C4-2B (cell line): ENCODE results near the gene HS3ST6.

ENCODE experiments used
- H3K27ac ChIP-seq: fragments of 450-650 bp; 2 replicates; pipeline ENCODE4 v1.5.1; 2017
- ZFX ChIP-seq: fragments of 450-650 bp; IDR thresholded peaks from 2 replicates; pipeline ENCODE4 v1.6.1; 2017
- TF ChIP-seq, protein P1 (sequence below): fragments of 450-650 bp; conservative IDR thresholded peaks from 2 replicates; pipeline ENCODE4 v1.5.1; 2017; ENCODE audit warnings: mild to moderate bottlenecking

The HS3ST6 gene

DNA sequence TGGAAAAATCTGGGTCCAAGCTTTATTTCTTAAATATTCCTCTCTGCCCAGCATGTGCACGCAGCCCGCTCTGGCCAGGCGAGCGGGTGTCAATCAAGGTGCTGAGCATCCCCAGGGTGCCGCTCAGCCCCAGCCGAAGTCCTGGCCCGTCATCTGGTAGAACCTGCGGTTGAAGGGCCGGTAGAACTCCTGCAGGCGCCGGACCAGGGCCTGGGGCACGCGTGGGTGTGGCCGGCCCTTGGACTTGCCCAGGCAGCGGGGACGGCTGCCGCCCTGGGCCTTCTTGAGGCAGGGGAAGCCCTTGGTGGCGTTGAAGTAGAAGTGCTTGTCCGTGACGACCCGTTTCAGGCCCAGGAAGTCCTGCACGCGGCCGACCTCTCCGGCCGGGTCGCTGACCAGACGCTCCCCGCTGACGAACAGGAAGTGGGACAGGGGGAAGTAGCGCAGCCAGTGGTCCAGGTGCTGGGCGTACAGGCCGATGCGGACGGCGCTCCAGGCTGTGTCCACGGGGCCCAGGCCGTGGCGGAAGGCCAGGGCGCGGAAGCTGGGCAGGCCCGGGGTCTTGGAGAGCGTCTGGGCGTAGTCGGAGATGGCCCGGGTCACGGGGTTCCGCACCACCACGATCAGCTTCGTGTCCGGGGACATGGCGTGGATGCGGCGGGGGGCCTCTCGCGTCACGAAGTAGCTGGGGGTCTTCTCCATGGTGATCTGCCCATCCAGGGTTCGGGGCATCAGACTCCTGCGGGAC lies 6.6 kb downstream of the HS3ST6 start:
- no peak for TF ChIP-seq ZFX
- TF ChIP-seq, protein P1, sequence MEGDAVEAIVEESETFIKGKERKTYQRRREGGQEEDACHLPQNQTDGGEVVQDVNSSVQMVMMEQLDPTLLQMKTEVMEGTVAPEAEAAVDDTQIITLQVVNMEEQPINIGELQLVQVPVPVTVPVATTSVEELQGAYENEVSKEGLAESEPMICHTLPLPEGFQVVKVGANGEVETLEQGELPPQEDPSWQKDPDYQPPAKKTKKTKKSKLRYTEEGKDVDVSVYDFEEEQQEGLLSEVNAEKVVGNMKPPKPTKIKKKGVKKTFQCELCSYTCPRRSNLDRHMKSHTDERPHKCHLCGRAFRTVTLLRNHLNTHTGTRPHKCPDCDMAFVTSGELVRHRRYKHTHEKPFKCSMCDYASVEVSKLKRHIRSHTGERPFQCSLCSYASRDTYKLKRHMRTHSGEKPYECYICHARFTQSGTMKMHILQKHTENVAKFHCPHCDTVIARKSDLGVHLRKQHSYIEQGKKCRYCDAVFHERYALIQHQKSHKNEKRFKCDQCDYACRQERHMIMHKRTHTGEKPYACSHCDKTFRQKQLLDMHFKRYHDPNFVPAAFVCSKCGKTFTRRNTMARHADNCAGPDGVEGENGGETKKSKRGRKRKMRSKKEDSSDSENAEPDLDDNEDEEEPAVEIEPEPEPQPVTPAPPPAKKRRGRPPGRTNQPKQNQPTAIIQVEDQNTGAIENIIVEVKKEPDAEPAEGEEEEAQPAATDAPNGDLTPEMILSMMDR = no peak
- H3K27ac ChIP-seq = no peak overlapping the region

DNA sequence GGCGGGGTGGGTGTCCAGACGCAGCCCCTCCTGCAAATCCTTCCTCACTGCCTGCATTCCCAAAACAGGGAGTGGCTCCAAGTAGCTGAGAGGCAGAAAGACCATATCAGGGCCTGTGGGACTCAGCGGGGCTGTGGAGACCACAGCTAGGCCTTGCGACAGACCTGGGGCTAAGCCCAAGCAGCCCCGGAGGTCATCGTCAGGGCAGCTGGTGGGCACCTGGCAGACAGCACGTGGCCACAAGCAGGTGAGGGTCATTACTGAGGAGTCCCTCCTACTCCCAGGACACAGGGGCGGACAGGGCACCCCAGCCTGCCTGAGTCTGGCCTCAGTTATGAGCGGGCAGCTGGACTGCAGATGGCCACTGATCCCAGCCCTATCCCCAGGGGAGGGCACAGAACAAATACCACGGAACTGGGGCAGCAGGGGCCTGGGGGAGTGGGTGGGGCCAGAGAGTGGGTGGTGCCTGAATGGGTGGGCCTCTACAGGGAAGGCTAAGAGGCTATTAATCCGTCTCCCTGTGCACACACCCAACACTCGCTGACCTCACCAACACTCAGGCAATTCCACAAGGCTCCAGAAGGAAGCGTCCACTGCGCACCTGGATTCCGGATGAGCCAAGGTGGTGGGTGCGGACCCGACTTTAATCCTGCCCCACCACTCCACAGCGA lies 8.5 kb downstream of the HS3ST6 start:
- no peak for TF ChIP-seq ZFX
- TF ChIP-seq, protein P1 = no peak
- H3K27ac ChIP-seq = no peak overlapping the region

DNA sequence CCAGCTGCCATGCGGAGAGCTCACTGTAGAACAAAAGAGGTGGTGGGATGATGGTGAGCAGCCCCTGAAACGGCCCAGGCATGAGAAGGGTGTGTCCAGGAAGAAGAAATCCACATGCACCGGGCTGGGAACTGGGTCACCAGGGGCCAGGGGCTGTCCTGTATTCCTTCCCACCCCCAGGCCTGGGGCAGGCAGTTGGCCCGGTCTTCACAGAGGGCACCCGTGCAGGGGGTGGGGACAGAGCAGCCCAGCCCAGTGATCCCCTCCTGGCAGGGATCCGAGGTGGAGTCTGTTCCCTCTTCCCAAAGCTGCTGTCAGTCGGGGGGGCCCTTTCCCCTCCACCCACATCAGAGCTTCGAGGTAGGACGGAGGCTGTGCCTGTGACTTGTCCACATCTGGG lies 9.2 kb downstream of the HS3ST6 start:
- TF ChIP-seq, protein P1 = no peak
- no peak for TF ChIP-seq ZFX
- H3K27ac ChIP-seq = no peak overlapping the region

DNA sequence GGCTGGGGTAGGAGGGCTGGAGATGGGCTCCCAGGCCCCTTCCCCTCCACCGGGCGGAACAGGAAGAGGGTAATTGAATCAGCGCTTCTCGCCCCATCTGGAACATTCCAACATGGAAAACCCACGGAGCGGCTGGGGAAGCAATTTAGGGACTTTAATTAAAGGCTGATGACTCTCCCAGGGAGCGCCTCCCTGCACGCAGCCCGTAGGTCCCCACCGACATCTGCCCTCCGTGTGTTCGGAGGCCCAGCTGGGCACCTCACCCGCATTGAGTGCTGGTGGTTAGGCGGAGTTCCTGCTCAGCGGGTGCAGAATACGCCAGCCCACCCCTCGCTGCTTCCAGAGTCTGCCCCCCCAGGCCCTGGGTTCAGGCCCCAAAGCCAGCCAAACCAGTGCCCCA lies 10.0 kb downstream of the HS3ST6 start:
- no peak overlapping the region for H3K27ac ChIP-seq
- TF ChIP-seq, protein P1 = no peak
- no peak for TF ChIP-seq ZFX

DNA sequence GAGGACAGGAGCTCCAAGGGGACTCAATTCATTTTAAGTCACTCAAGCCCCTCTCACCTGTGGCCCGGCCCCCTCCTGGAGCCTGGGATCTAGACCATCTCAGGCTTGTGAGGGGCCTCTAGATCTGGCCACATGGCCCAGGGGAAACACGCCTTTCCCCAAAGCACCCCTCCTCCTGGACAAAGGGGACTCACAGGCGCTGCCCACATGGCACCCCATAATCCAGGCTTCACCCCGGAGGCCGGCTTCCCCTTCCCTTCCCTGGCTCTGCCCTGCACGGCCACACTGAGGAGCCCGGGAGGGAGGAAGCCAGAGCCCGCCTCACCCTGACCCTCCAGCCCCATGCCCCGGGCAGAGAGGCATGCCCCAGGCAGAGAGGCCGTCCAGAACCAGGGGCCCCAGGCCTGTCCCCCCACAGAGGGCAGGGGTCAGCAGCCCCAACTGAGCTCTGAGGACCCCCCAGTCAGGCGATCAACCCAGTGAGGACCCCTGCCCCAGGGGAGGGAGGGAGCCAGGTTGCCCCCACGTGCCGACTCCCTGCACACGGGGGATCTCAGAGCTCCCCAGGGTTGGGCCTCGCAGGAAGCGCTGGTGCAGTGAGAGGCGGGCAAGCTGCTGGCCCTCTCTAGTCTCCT lies 10.9 kb downstream of the HS3ST6 start:
- TF ChIP-seq ZFX = no peak
- TF ChIP-seq, protein P1 = no peak
- no peak overlapping the region for H3K27ac ChIP-seq

DNA sequence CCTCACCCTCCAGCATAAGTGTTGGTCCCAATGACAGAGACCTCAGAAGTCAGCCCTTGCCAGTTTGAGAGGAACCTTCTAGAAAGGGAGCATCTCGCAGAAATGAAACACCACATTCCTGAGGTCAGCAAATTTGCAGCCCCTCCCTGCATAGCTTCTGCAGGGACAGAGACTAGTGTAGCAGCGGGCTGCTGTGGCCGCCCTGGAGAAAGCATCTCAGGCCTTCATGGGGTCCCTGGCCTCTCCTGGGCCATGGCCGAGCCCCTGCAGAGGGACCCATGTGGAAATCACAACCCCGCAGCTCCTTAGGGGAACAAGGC lies 11.4 kb downstream of the HS3ST6 start:
- no peak for TF ChIP-seq ZFX
- H3K27ac ChIP-seq = no peak overlapping the region

DNA sequence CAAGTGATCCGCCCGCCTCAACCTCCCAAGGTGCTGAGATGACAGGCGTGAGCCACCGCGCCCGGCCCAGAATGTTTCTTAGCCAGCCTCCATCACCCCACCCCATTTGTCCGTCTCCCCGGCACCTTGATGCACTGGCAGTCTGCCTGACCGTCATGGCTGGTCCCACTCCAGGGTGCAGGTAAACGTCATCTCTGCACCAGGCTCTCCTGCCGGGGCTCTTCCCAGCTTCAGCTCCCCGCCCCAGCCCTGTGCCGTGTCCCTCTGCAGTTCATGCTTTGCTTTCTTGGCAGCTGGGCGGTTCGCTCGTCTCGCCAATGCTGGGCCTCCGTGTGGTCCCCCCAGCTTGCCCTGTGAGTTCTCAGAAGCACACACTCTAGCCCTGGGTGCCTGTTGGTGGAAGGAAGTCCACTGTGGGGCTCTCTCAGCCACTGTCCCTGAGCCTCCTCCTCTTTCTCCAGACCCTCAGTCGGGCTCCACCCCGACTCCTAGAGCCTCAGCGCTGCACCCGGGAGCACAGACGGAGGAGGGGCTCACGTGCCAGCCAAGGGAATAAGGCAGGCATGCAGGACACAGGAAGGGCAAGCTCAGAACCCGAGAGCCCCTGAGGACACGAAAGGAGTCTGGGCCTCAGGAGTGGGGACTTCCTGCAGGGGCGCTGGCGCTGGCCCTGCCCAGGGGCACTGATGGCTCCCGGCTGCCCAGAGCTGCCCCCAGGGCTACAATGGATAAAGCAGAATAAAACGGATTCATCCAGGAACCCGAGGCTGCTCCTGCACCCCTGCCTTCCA lies 12.0 kb downstream of the HS3ST6 start:
- TF ChIP-seq, protein P1 = no peak
- no peak for TF ChIP-seq ZFX

More for the DNA sequence above, 12.0 kb downstream of the HS3ST6 start:
- H3K27ac ChIP-seq = no peak overlapping the region
